Keratinocyte (primary cell): ENCODE data around the gene PLPP4. TPM values are rescaled to one million over a fixed set of nuclear protein-coding genes. Genes with fewer than 3 reads are reported as not detected.

Experiments
- DNase-seq: peaks from one replicate; pipeline ENCODE4 v3.0.0-alpha.2; 2011; ENCODE audit warnings: low read depth, missing footprints, low spot score
- FAIRE-seq: peaks from 2 replicates; lab custom pipeline; 2011; peaks lifted over from hg19 to GRCh38; lab: Jason Lieb, UNC
- H2AFZ ChIP-seq: 2 replicates; pipeline ENCODE4 v1.6.0; 2012; ENCODE audit warnings: low read length, control low read depth, inconsistent platforms; ENCODE audit not compliant: control insufficient read depth
- H3K27ac ChIP-seq: 2 replicates; pipeline ENCODE4 v1.5.1; 2011; ENCODE audit warnings: low read length; ENCODE audit not compliant: control insufficient read depth, insufficient read depth
- H3K27me3 ChIP-seq: 3 replicates; pipeline ENCODE4 v1.6.0; 2011; ENCODE audit warnings: low read length; ENCODE audit not compliant: control insufficient read depth, insufficient read depth; ENCODE audit errors: extremely low read depth
- H3K36me3 ChIP-seq, 2 experiments: 2 replicates in 1 of 2; 3 replicates in 1 of 2; pipeline ENCODE4 v1.5.1; 2011; ENCODE audit warnings: low read length in 2 of 2, mild to moderate bottlenecking in 1 of 2; ENCODE audit not compliant: control insufficient read depth in 2 of 2, insufficient read depth in 2 of 2; ENCODE audit errors: extremely low read depth in 1 of 2
- H3K4me1 ChIP-seq: 3 replicates; pipeline ENCODE4 v1.5.1; 2011; ENCODE audit warnings: low read length; ENCODE audit not compliant: control insufficient read depth, insufficient read depth; ENCODE audit errors: extremely low read depth
- H3K4me2 ChIP-seq: 3 replicates; pipeline ENCODE4 v1.6.0; 2011; ENCODE audit warnings: low read depth, low read length; ENCODE audit not compliant: control insufficient read depth, insufficient read depth; ENCODE audit errors: extremely low read depth
- H3K4me3 ChIP-seq, 3 experiments: fragments of 200-600 bp in 1 of 3; sonication (generic) in 1 of 3; 2 replicates in 2 of 3; 3 replicates in 1 of 3; pipeline ENCODE4 v1.5.1; 2011 to 2016; ENCODE audit warnings: low read length in 3 of 3, mild to moderate bottlenecking in 3 of 3, control low read depth in 2 of 3, inconsistent platforms in 1 of 3, low read depth in 1 of 3, mixed read lengths in 1 of 3, mixed run types in 1 of 3, moderate library complexity in 1 of 3; ENCODE audit not compliant: control insufficient read depth in 2 of 3, insufficient read depth in 2 of 3; ENCODE audit errors: extremely low read depth in 1 of 3
- H3K79me2 ChIP-seq: 2 replicates; pipeline ENCODE4 v1.6.0; 2012; ENCODE audit warnings: low read length; ENCODE audit not compliant: control insufficient read depth, insufficient read depth
- H3K9ac ChIP-seq: 3 replicates; pipeline ENCODE4 v1.6.0; 2011; ENCODE audit warnings: low read length; ENCODE audit not compliant: control insufficient read depth, insufficient read depth; ENCODE audit errors: extremely low read depth
- H3K9me1 ChIP-seq: 3 replicates; pipeline ENCODE4 v1.6.0; 2011; ENCODE audit warnings: low read length; ENCODE audit not compliant: control insufficient read depth, insufficient read depth; ENCODE audit errors: extremely low read depth
- H3K9me3 ChIP-seq: 2 replicates; pipeline ENCODE4 v1.5.1; 2012; ENCODE audit warnings: low read depth, low read length; ENCODE audit not compliant: control insufficient read depth
- H4K20me1 ChIP-seq: 3 replicates; pipeline ENCODE4 v1.6.0; 2011; ENCODE audit warnings: low read length; ENCODE audit not compliant: control insufficient read depth, insufficient read depth; ENCODE audit errors: extremely low read depth
- CTCF ChIP-seq, 3 experiments: IDR thresholded peaks in 1 of 3; conservative IDR thresholded peaks in 1 of 3; optimal IDR thresholded peaks in 1 of 3; 2 replicates in 2 of 3; 3 replicates in 1 of 3; pipeline versions ENCODE3 to v1.5.1; 2011; ENCODE audit warnings: low read length in 3 of 3, mild to moderate bottlenecking in 3 of 3, moderate library complexity in 2 of 3, control low read depth in 1 of 3, inconsistent platforms in 1 of 3; ENCODE audit not compliant: insufficient read depth in 2 of 3; ENCODE audit errors: extremely low read depth in 1 of 3
- EZH2 ChIP-seq: IDR thresholded peaks from one replicate; pipeline ENCODE4 v1.6.1; 2012; ENCODE audit warnings: inconsistent platforms, mild to moderate bottlenecking, low read length, moderate library complexity
- dilution Hi-C: fragments of 300-500 bp; cut with MboI; formaldehyde crosslinking; loops from one replicate; pipeline ENCODE4 v1.7.0; 2020; ENCODE audit warnings: low sequenced_read_pairs; ENCODE audit not compliant: extremely low pct_ligation_motif_present
- polyA plus RNA-seq, 5 experiments: library from polyadenylated mRNA; depleted of rRNA in 3 of 5; stranded (reverse) in 3 of 5; stranded (forward) in 1 of 5; unstranded in 1 of 5; fragments of >200 nt; gene quantifications; 1 replicate in 1 of 5; 2 replicates in 3 of 5; 3 replicates in 1 of 5; pipeline versions ENCODE4 v1.2.1 to v1.2.3, GENCODE V29; 2011 to 2012; ENCODE audit warnings: missing spikeins in 2 of 5, low read depth in 1 of 5, low replicate concordance in 1 of 5

PLPP4 gene
- polyA plus RNA-seq, 1 donor (not counting 4 experiments of a cell fraction or from before 2014, with no cell fraction given): 0.76 TPM

- no peak overlapping the region for H2AFZ ChIP-seq
- FAIRE-seq (peak; percentile 17), DNase-seq (no peak)
- H4K20me1 ChIP-seq: no peaks in the 10 kb centered on the region
- H3K79me2 ChIP-seq: no peaks in the 10 kb centered on the region
- H3K9ac ChIP-seq: no peak overlapping the region
- no peak overlapping the region for H3K27ac ChIP-seq
- no peak for TF ChIP-seq EZH2
- no peak for TF ChIP-seq CTCF (optimal IDR thresholded peaks at IDR 0.05 in 1 of 3, IDR thresholded peaks at IDR 0.05 in 1 of 3, conservative IDR thresholded peaks at IDR 0.05 in 1 of 3; ENCODE audit: extremely low read depth in 1 of 3, insufficient read depth in 2 of 3, low read length in 3 of 3)
- no peaks in the 10 kb centered on the region for H3K9me3 ChIP-seq
- peaks cover 3% of the 10 kb centered on the region for H3K9me1 ChIP-seq
- peaks cover 15% of the 10 kb centered on the region for H3K27me3 ChIP-seq
- H3K36me3 ChIP-seq: no peaks in the 10 kb centered on the region
- no peak overlapping the region for H3K4me3 ChIP-seq
- peaks cover 16% of the 10 kb centered on the region for H3K4me1 ChIP-seq
- H3K4me2 ChIP-seq: no peak overlapping the region
- dilution Hi-C loops: no loop called here
Measured at GRCh38 chr10:120414946-120415345, 42.1 kb upstream of the PLPP4 start.

DNA sequence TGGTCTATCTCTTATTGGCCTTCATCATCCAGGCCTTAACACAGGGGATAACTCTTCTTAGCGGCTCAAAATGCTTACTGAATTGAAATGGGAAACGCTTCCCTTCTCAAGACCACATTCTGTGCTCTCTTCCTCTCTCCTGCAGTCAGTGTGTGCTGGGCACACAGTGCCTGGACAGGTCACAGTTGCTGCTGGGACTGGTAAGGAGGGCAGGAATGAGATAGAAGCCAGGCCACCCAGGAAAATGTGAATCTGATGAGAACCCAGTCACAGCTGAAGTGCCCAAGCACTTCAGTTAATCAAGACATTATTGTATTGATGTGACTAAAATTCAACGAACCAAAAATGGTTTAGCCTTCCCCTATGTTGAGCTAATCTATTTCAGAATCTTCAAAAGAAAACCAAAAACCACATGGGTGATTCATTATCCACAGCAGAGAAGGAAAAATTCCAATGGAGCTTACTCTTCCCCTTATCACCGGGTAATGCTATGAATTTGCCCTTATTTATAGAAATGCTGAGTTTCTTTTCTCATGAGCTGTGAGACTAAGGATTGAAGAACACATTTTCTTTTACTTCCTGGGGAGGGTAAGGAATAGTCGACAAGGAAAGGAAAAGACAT, 41.2 kb upstream of the PLPP4 start:
- H3K9me3 ChIP-seq: no peaks in the 10 kb centered on the region
- H3K4me2 ChIP-seq: peak overlapping the region; percentile 52
- no peak overlapping the region for H2AFZ ChIP-seq
- no peak for DNase-seq
- H3K9me1 ChIP-seq: peaks cover 3% of the 10 kb centered on the region
- FAIRE-seq: peak; percentile 94
- peak overlapping the region in 1 of 3 experiments; percentile 24 for H3K4me3 ChIP-seq
- H3K9ac ChIP-seq: no peak overlapping the region
- no peaks in the 10 kb centered on the region for H4K20me1 ChIP-seq
- TF ChIP-seq EZH2: no peak
- no peak for TF ChIP-seq CTCF (optimal IDR thresholded peaks at IDR 0.05 in 1 of 3, IDR thresholded peaks at IDR 0.05 in 1 of 3, conservative IDR thresholded peaks at IDR 0.05 in 1 of 3; ENCODE audit: extremely low read depth in 1 of 3, insufficient read depth in 2 of 3, low read length in 3 of 3)
- no peaks in the 10 kb centered on the region for H3K36me3 ChIP-seq
- peaks cover 16% of the 10 kb centered on the region for H3K4me1 ChIP-seq
- H3K79me2 ChIP-seq: no peaks in the 10 kb centered on the region
- H3K27me3 ChIP-seq: peaks cover 11% of the 10 kb centered on the region
- dilution Hi-C loops: no loop called here
- H3K27ac ChIP-seq: peak overlapping the region; percentile 37
